ENCODE data around the gene SORCS3. TPM values are rescaled to one million over a fixed set of nuclear protein-coding genes. Genes with fewer than 3 reads are reported as not detected.
A peak's percentile ranks its signal among the peaks of the same experiment; 100 is the strongest.

SORCS3 gene
- polyA plus RNA-seq, 1 donor = not detected

DNA sequence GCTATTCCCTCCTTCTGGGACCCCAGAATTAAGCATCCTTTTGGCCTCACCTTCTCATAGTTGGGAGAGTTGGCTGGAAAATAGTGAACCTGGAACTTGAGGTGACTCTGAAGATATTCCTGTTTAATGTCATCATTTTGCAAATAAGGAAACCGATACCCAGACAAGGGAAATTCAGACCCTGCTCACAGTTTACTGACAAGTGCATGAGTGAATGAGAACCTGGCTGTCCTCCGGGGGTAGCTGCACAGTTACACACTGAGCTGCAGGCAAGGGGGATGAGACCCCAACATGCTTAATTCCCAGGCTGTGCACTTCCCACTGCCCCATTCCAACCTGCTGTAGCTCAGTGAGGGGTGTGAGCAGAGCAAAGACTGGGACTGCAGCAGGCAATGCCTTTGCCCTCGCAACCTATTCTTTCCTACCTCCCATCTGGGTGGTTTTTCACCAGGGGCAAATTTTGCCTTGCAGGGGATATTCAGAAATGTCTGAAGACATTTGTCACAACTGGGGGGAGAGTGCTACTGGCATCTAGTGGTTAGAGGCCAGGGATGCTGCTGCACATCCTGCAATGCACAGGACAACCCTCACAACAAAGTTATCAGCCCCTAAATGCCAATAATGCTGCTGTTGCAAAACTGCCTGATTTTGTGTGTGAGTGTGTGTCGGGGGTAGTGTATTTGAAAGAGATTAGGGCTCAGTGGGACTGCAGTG is 136.2 kb downstream of the SORCS3 start:
- DNase-seq (ENCODE audit: low read depth) = no peak

DNA sequence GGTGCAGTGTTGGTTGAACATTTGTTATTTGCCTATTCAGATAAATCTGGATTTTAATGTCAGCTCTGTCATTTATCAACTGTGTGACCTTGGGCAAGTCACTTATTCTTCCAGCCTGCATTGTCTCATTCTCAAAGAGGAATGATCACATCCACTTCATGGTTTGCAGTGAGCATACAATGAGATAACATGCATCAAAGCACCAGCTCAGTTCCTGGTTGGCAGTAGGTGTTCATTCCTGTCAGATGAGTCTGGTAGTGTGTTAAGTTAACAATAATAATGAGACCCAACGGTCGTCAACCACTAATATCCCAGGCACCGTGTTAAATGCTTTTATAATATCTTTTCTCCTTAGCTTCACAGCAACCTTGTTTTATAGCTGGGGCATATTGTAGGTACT is 137.3 kb downstream of the SORCS3 start:
- no peak for DNase-seq (ENCODE audit: low read depth)

DNA sequence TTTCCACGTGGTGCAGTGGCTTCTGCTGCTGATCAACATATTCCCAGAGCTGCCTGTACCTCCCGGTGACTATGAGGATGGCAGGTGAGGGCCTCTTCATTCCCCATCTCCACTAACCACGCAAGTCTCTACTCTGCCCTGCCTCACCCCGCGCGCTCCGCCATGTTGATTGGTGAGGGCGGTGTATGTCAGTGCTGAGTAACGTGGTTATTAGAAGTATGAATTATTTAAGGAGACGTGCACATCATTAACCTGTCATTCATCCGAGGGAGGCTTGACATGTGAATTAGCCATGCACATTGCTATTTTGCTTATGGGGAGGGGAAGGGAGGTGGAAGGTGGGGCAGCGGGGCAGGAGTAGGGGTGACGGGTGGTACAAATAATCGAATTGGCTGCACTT is 138.6 kb downstream of the SORCS3 start:
- no peak for DNase-seq (ENCODE audit: low read depth)

DNA sequence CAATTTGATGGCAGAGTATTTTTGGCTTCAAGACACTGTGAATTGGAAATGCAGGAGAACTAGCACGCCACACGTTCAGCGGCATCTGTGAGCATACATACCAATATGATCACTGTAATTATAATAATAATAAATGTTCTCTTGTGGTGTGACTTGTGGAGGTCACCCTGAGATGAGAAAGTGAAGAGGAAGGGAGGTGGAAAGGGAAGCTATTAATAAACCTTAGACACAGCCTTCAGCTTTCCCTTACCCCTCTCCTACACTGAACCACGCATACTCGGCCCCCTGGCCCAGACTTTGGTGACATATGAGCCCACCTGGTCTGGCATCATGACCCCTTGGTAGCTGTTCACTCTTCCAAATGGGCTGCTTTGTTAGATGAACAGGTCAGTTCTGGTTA is 139.1 kb downstream of the SORCS3 start:
- no peak for DNase-seq (ENCODE audit: low read depth)

DNA sequence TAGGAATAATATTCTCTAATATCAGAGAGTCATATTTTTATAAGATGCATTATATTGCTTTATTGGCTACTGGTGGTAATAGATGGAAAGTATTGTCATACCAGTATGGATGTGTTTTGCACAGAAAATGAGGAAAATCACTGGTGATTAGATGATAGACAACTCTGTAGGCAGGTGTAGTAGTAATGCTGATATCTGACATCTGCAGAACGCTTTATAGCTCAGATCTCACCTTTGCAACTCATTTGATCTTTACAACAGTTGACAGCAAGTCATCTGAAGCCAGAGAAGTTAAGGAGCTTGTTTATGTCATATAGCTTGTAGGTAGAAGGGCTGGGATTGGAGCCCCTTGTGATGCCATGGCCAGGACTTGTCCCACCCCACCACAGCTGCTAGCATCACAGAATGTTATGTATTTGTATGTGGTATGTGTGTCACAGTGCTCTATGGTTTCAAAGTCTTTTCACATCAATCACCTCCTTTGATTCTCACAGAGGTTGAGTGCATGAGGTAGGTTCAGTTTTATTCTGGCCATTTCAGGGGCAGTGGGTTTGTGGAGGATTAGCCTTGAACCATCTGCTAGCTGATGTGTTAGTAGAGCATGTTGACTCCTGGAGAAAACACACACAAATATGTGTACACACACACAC is 140.0 kb downstream of the SORCS3 start:
- DNase-seq (ENCODE audit: low read depth) = no peak

DNA sequence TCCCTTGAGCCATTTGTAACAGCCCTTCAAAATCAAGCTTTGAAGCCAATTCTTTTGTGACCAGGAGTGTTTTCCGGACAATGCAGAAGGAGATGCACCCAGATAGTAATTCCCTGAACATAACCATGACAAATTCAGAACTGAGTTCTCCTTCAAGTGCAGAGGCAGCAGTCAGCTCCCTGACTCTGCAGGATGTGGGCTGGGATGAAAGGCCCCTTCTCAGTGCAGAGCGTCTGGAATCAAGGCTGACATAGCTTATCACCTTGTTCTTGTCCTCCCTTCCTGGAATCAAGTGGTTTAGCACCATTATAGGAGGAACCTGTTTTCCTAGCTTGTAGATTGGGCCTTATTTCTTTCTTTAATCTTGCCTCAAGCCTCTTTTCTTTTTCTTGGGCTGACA is 143.4 kb downstream of the SORCS3 start:
- DNase-seq (ENCODE audit: low read depth) = no peak

DNA sequence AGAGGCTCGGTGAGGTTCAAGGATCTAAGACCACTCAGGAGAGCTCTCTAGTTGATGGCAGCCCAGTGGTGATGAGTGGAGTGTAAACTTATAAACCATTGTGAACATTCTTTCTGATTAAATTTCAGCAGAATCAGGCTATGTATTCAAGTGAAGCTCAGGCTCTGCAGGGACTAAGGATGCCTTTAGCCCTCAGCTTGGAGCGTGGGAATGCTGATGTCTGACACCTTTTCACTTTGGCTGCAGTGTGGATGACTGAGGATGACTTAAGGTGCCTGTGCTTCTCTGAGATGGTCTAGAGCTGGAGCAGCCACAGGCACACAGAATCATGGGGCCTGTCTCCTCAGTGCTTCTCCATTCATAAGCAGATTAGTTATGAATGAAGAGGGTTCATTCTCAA is 150.4 kb downstream of the SORCS3 start:
- DNase-seq (ENCODE audit: low read depth) = no peak

DNA sequence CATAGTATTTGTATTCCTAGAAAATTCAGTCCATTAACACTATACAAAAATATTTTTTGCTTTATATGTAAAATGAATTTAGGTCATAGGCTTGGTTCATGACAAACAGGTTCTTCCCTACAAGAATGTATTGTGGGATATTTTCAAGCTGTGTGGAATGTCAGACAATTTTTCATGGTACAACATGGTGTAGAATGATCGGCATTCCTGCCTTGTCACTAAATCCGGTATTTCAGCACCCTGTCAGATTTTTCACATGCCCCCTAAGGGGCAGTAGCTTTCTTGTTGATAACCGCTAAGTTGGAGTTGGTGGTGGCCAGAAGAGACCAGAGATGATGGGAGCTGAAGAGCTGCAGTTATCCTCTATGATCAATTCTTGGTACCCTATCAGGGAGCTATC is 154.3 kb downstream of the SORCS3 start:
- DNase-seq (ENCODE audit: low read depth) = no peak

DNA sequence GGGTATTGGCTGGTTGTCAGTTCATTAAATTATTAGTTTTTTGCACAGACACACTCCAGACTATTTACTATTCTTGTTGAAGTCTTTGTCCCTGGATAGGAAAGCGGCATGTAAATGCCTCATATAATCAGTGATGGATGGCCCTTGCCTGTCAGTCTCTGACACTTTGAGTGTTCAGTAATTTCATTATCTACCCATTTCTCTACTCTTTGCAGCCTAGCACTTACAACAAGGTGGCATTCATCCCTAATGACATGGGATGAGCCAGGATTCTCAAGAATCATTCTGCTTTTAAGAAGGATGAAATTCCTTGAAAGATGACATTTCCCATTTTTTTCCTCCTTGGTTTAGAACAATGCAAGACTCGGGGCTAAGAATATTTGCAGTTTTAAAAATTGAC is 155.7 kb downstream of the SORCS3 start:
- no peak for DNase-seq (ENCODE audit: low read depth)

DNA sequence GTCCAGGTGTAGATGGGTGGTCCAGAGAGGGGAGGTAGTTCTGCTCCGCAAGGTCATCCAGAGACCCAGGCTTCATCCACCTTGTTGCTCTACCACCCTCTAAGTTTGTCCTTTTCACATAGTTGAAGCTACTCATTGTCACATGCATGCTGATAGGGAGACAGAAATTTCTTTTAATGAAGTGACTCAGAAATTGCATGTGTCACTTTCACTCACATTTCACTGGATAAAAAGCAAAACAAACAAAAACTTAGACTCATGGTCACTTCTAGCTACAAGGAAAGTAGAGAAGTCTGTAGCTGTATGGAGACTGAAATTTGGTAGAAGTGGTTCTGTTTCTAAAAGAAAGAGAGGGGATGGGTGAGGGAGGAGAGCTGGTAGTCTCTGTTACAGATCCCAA is 161.9 kb downstream of the SORCS3 start:
- DNase-seq (ENCODE audit: low read depth) = no peak

DNA sequence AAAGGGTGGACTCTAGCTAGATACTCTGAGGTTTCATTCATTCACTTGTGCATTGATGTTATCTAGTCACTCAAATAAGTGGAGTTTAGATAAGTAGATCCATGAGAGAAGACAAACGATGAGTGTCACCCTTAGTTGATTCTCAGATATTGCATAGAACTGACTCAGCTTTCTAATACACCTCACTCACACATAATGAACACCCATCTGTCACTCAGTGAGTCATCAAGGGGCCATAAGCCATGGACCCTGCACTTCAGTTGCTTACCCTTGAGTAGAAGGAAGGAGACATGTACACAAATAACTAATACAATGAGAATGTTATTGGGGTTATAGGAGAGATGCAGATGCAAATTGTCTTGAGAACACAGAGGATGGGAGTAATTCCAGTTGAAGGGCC is 163.8 kb downstream of the SORCS3 start:
- no peak for DNase-seq (ENCODE audit: low read depth)

DNA sequence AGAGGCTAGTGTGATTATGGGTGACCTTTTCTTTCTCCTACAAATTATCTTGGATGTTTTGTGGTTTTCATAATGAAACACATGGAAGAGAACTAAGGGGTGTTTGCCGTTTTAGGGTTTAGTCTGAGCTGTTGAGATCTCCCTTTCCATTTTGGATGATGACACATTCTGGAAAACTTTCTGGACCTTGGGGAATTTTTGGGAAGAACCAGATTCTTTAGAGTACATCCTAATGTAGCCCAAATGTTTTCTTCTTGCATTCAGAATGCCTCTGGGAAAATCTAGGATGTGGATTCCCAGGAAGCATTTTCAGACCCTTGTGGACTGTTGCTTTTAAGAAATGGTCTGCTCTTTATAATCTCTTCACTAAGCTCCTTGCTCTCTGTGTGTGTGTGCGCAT is 165.7 kb downstream of the SORCS3 start:
- DNase-seq (ENCODE audit: low read depth) = no peak

DNA sequence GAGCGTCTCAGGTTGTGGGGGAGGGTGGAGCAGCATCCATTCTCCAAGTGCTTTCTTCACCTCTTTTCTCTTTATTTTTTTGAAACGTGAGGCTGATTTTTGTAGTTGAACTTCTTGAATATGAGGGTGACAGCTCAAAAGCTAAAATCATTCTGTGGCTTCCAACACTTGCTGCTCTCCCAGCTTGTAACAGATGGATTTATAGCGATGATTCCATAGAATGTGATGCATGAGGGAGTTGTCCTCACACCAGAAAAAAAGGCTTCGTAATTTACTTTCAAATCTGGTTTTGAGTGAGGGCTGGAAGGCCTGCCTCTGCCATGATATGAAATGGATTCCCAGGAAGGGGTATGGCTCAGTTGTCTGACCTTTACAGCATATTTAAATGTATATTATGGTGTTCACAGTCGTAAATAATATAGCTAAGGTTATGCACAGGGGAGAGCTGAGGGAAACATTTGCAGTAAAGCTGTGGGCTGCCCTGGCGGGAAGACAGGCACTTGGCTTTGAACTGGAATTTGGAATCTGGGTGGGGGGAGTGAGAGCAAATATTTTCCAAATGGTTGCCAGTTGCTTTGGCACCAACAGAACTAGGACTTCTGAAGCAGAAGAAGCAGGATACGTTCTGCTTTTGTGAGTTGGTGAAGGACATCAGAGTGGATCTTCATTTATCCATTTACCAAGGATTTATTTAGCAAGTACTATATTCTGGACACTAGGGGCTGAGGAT is 166.7 kb downstream of the SORCS3 start:
- no peak for DNase-seq (ENCODE audit: low read depth)

DNA sequence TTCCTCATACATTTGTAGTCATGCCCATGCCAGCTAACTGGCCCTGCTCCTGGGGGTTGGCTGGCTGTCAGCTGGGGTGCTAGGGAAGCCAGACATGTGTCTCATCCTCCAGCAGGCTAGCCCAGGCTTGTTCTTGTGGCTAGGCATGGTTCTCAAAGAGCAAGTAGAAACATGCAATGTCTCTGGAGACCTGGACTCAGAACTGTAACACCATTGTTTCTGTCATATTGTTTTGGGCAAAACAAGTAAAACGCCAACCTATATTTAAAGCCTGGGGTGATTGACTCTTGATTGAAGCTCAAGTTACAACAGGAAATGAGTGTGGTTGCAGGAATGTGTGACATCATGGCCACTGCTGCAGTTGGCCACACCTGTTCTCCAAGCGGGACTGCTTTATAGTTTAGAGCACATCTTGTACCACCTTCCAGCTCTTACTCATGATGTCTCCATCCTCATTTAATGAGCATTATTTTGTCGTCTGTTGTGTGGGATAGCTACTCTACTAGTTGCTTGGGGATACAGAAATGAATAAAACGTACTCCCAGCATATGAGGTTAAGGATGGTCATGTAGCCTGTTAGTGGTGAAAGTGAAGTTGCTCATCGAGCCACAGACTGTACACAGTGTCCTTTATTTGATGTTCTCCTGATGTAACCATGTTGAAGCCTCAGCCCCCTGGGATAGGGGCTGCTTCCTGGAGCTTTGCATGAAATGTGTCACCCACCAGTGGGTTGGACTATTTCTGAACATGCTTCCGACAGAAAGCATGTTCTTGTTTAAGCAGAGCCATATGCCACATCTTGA is 168.4 kb downstream of the SORCS3 start:
- no peak for DNase-seq (ENCODE audit: low read depth)

DNA sequence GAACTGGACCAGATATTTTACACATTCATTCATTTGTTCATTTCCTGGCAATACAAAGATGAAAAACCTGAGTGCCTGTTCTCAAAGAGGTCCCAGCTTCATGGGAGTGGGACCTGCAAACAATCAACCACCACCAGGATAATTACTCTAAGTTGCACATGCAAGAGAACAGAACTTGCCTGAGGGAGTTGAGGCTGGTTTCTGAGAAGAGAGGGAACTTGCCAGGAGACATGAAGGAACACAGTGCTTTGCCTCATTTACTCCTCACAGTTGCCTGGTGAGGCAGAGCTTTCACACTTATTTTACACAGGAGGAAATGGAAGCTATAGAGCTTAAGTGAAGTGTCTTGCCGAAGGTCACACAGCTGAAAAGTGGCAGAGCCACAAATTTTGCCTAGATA is 170.1 kb downstream of the SORCS3 start:
- DNase-seq (ENCODE audit: low read depth) = no peak

DNA sequence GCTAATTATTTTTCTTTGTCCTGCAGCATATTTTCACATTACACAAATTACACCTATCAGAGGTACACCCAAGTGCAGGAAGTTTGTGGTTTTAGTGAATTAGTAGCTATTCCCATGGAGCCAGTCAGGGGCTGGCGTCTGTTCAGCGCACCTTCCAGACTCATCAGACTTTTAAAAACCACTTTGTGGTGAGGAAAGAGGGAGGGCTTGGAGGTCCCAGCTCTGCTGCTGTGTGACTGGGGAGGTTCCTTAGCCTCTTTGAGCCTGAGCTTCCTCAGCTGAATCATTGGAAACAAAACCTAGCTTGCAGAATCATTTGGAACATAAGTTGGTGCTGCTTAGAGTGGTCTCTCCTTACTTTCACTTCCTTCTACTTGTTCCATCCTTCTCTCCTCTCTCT is 175.4 kb downstream of the SORCS3 start:
- no peak for DNase-seq (ENCODE audit: low read depth)

DNA sequence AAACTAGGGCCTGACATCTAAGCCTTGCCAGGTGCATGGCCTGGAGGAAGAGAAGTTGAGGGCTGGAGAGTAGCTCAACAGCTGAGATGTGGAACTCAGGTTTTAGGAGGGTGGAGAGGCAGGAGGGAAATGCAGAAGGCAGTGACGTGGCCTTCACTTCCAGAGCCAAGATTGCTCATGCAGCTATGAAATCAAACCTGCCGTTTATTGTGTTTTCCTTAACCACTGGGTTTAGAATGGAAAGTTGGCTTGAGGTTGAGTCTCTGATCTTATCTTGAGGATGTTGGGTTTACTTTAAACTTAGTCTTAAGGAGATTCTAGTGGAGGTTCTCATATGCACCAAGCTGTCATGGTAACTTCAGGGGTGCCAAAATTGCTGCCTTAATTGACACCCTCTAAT is 178.6 kb downstream of the SORCS3 start:
- DNase-seq (ENCODE audit: low read depth) = no peak

DNA sequence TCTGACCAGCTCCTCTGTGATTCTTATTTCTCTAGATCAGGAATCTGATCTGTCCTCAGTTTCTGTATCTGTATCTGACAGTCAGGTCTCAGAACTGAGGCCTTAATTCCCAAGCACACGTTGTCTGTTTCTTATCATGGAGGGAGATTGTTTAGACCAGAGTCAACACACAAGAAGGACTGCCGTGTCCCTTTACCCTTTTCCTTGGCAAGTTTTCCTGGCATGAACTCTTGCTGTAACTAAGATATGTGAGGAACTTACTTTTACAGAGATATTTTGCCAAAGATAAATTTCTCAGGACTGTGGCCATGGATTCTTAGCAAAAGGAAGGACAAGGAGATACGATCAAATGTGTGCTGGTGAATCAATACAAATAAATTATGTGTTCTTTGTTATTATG is 181.0 kb downstream of the SORCS3 start:
- DNase-seq (ENCODE audit: low read depth) = no peak

DNA sequence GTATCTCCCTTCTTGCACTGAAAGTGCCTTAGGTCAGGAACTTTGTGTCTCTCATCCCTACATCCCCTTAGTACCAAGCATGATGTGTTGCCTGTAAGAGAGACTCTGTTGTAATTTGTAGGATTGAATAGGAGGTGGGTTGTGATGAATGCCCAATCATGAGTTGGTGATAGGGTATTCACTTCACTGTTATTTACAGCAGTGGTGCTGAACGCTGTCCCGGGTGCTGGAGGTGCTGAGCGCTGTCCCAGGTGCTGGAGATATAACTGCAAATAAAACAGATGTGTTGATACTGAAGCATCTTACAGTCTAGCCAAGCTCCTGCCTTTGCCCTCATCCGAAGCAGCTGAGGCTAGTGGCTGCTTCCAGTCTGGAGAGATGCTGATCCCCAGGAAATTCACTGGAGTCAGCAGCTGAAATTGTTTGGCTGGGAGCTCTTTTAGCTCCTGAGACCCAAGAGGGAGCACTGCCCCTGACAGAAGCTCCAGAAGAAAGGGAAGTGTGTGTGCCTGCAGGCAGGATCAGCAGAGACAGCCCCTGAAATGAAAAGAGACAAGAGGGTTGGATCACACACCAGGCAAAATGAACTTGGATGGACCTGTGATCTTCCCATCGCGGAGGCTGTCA is 183.4 kb downstream of the SORCS3 start:
- DNase-seq (ENCODE audit: low read depth) = peak; percentile 14

DNA sequence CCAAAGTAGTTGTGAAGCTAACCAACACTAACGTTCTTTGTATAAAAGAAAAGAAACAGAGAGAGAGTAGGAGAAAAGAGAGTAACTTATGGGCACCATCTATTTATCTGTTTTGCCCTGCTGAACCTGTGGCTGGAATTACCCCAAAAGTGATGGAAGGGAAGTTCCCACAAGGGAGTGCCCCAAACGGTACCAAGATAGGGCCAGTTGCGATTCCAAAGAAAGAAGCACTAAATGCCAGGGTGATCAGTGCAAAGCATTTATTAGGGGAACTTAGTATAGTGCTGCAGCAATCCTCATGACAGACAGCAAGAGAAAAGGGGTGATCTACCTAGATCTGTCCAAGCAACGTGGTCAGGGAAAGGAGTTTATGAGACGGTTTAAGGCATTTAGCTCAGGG is 190.2 kb downstream of the SORCS3 start:
- no peak for DNase-seq (ENCODE audit: low read depth)

DNA sequence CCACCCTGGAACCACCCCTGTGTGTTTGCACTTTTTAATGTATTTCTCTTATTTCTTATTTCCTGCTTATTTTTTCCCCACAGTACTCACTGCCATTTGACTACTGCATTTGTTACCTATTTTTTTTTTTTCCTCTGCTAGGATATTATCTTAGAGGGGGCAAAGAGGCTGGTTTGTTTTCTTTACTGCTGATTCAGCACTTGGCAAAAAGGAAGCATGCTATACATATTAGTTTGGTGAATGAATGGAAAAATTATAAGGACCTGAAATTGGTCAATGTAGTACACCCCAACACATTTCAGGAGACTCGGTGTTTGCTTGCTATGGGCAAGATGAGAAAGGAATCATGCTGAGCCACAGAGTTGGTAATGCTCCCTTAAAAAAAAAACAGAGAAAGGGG is 193.5 kb downstream of the SORCS3 start:
- DNase-seq (ENCODE audit: low read depth) = no peak

DNA sequence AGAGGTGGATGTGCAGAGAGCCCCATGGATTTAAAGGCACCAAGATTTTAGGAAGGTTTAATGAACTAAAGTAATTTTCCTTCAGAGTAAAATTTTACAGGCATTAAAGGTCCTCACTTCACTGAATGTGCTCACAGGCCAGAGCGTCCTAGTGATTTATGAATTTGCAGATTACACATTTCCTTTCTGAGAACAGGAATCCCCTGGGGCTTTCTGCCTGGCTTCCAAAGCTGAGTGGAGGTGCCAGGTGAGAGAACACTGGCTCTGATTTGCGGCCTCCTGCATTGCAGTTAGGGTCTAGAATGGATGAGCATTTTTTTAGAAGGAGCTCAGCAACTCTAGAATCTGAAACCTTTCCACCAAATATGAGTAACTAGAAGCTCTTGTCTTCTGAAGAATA is 194.3 kb downstream of the SORCS3 start:
- DNase-seq (ENCODE audit: low read depth) = no peak
